Stomach (tissue), 4 donors: ENCODE data around the gene SPHK2.

ENCODE experiments used
- CTCF ChIP-seq, 7 experiments: fragments of 450-650 bp in 4 of 7; fragments of 200-600 bp in 3 of 7; sonication (generic) in 3 of 7; IDR thresholded peaks; one replicate each; pipeline ENCODE4 v1.5.1; 2016 to 2019; ENCODE audit warnings: antibody characterized with exemption in 7 of 7, control low read depth in 2 of 7, mild to moderate bottlenecking in 1 of 7
- POLR2A ChIP-seq, 4 donors: fragments of 450-650 bp; IDR thresholded peaks; one replicate each; pipeline ENCODE4 v1.6.1; 2016; ENCODE audit warnings: antibody characterized with exemption in 4 of 4, control low read depth in 2 of 4, mild to moderate bottlenecking in 1 of 4, moderate library complexity in 1 of 4

GRCh38 chr19:48624791-48625723 is 5.8 kb downstream of the SPHK2 start:
- TF ChIP-seq CTCF (IDR thresholded peaks at IDR 0.05) (no peak), POLR2A (IDR thresholded peaks at IDR 0.05) (no peak)
